Measurements from ENCODE around the gene PDE1C.

The PDE1C gene

DNA sequence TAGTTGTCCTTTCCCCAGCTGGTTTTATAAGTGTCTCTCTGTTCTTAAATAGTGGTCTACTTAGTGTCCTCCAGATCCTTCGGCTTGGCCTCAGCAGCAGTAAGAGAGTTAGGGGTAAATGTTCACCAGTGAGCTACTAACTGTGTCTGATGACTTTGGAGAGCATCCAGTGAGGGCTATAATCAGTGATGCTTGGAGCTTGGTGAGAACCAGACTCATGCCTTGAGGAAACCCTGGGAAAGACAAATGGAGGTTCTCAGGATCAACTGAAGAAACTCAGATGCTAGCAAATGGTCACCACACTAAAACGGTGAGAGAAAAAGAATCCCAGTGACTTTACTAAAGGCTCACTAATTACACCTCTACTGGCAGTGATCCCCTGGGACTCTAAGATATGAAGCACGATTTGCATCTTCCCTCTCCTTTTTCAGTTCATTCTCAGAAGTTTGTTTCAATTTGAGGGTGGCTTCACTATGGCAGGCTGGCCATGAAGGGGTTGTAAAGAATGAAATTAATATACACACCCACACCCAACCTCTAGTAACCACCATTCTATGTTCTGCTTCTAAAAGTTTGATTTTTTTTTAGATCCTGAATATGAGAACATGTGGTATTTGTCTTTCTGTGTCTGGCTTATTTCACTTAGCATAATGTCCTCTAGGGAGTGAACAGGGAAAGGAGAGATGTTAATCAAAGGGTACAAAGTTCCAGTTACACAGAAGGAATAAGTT, 177.9 kb downstream of the PDE1C start:
- no peak for DNase-seq (ENCODE audit: low read depth)

DNA sequence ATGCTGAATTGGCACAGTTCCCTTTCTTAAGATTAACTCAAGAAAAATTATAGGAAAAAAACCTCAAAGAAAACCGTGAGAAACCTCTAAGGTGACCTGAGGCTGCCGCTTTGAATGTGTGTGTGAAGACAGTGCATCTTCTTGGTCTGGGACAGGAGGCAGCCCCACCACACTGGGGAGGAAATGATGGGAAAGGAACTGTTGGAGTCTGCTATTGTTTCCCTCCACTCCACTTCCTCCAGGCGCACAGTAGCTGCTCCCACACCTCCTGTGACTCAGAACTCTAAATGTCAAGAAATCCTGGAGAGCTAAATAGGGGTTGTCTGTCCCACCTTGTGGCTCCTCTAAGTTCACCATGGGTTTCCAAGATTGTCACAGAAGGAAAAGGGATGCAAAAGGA, 179.4 kb downstream of the PDE1C start:
- no peak for DNase-seq (ENCODE audit: low read depth)

GRCh38 chr7:31890198-31890597, 180.0 kb downstream of the PDE1C start:
- DNase-seq (ENCODE audit: low read depth), result no peak

DNA sequence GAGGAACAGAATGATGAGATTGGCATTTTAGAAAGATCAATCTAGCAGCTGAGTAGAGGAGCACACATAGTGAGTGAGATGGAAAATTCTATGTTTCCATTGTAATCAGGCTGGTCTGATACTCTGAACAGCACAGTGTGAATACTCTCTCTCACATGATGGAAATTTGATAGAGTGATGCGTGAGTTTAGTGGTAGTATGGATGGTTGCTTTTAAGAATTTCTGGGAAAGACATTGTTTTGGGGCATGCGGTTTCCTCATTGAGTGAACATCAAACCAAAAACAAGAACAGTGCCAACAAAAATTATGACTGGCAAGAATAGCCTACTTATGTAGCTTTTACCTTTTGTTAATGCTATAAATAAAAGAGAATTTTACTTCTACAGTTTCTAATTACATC, 183.2 kb downstream of the PDE1C start:
- DNase-seq (ENCODE audit: low read depth), result no peak

DNA sequence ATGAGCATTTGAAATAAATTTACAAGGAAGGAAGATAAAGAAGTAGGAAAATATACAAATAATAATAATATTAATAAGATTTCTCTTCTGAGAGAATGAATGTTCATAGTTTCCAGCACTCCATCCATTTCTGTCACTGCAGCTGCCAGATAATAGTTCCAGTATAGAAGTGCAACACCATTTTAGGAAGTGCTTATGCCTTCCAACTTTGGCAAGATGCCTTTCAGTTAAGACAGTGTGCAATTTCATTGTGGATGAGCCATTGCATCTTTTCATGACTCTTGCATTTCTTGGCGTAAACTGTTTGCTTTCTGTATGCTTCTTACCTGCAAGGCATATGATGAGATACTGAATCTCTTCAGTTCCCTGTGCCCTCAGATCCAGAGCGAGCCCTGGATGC, 185.0 kb downstream of the PDE1C start:
- no peak for DNase-seq (ENCODE audit: low read depth)

DNA sequence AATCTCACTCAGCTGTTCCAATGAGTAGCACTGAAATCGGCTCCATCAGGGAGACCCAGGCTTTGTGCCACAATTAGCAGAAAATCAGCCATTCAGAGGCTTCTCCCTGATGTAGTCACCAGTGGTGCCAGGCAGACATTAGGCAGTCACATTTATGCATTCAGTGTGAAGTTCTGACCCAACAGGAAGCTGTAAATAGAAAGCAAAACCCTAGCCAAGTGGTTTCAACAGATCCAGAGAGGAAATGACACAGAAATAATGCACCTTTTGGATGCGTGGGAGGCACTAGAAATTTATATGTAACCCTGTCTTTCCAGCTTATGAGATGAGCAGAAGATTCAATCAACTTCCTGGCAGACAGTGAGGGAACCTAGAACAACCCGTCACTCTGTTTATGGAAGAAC, 186.4 kb downstream of the PDE1C start:
- DNase-seq (ENCODE audit: low read depth), result no peak

DNA sequence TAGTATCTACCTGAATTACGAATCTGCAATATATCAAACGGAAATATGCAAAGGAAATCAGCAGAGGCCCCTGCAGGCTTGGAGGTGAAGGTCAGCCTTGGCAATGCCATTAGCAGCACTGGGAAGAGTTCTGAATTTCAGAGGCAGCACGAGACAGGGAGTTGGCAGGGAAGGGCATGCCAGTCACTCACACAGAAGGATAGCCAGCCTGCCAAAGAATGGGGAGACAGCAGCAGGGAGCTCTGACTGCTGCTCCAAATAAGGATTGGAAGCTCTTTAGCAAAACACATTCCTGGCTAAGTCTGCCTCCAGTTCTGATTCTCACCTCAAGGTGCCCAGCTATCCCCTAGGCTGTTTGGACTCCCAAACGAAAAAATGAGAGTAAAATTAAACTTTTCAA, 188.0 kb downstream of the PDE1C start:
- no peak for DNase-seq (ENCODE audit: low read depth)

DNA sequence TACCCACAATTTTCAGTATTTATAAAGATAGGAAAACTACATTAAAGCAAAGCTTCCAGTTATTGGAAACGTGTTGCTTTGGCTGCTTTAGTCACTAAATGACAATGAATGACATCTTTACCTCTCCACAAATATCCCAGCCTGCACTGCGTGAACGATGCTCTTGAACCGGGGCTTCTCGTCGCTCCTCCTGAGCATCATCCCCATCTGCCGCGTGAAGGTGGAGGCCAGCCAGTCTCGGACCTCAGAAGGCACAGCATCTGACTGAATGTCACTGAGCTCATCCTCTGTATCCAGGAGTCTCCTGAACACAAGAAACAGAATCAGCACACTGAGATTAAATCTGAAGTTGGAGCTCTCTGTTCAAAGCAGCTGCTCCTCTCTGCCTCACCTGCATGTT, 191.3 kb downstream of the PDE1C start:
- no peak for DNase-seq (ENCODE audit: low read depth)

DNA sequence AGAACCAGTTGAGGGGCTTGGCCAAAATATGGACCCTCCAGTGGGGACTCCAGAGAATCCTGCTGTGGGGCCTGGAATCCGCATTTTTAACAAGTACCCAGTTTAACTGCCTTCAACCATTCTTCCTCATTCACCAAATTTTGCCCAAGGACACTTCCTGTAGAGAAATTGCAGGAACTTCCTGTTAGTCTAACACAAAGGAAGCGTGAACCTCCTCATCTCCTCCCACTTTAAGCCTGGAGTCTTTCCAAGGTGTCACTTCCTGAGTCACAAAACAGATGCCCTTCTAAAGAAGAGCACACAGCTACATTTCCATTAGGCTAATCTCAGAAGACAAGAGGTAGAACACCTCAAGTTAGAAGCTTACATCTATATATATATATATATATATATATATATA, 194.8 kb downstream of the PDE1C start:
- no peak for DNase-seq (ENCODE audit: low read depth)

DNA sequence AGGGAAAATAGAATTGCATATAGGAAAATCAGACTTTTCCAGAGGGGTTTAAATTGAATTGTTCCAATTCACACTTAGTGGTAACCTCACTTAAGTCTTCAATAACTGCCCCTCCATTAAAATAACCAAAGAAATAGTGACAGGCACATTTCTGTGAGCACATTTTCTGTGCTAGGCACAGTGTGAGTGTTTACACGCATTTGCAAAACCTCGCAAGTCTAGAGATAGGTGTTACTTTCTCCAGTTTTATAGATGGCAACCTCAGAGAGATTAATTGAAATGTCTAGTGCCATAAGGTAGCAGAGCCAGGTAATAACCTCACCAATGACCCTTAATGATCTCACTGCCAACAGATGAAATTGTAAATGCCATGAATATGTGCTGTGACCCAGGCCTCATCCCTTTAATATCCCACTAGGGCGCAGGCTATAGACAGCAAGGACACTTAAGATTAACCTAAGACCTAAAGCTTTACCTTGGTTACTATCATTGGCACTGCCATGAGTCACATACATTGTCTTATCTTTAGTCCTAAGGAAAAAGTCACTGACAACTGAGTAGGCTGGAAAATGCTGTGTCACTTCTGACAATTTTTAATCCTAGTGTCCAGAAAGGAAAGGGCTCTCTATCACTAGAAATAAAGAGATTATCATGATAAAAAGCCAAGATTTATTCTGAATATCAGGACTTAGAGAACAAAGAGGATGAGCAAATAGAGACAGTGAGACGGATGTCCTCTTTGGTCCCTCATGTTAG, 195.4 kb downstream of the PDE1C start:
- DNase-seq (ENCODE audit: low read depth), result no peak

DNA sequence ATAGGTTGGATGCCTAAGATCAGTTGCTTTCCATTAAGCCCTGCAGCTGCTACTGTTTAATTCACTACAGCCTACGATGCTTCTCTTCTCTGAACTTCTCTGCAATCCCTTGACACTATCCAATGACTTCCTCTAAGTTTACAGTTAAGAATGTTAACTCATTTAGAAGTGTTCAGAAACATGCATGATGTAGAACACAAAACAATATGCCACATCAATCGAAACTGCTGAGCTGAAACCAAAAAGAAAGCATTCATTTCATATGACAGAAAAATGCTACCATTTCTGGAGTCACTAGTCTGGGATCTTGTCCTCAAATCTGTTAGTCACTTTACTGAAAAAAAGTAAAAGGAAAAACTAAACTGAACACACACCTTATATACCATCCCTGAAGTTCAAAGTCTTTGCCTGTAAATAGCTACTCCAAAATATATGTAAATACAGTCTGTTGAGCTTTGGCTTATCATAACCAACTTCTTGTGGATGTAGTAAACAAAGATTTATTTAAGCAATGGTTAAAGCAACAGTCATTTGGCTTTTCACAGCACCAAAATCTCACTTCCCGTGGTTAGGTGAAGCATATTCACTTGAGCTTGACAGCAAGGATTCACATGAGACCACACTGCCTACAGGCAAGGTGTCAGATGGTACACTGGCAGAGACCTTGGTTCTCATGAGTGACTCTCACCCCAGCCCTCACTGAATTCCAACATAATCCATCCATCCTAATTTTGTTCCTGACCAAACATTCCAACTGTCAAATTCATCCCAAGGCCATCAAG, 196.2 kb downstream of the PDE1C start:
- DNase-seq (ENCODE audit: low read depth), result no peak

DNA sequence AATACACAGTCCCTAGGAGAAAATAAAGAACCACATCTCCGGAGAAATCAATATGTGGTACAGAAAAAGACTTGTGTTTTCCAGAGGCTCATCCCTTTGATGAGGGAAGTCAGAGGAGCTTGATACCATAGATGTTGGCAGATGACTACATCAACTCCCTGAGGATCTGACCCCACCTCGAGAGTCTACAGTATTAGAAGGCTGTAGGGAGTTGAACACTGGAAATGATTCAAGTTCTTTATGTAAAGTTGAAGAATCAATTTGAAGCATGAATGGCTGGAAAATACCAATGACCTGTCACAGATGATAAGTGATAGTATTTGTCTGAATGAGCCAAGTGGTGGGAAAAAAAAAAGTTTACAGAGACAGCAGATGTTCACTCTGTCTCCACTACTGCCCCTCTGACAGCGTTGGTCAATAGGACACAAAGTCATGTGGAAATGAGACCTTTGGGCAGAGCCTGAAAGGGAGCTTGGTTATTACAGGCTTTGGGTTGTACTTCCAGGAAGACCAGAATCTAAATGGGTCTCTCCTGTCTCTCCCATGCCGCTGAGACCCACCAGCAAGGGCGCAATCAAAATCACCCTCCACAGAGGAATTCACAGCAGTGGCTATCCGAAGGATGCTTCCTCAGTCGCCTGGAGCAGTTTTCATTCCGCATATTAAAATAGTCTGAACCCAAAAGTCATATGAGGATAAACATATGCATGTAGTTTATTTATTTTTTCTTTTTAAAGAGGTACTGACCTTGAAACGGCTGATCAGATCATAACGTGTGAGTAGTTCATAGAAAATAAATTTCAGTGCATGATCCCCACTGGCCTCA, 197.4 kb downstream of the PDE1C start:
- no peak for DNase-seq (ENCODE audit: low read depth)

DNA sequence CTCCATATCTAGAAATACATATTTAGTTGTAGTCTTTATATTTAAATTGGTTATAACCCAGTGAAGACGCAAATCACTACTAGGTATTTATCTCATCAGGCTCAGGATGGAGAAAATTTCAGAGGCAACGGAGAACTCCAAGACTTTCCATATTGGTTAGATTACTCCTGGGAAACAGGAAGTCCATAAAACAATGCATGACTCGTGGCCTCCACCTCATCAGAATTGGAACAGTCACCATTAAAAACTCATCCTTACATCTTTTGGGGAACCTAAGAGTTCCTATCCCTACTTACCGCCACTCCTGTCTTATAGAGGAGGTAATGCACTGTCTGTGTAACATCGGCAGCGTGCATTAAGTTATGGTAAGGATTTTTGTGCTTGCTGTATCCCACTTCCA, 205.6 kb downstream of the PDE1C start:
- no peak for DNase-seq (ENCODE audit: low read depth)

DNA sequence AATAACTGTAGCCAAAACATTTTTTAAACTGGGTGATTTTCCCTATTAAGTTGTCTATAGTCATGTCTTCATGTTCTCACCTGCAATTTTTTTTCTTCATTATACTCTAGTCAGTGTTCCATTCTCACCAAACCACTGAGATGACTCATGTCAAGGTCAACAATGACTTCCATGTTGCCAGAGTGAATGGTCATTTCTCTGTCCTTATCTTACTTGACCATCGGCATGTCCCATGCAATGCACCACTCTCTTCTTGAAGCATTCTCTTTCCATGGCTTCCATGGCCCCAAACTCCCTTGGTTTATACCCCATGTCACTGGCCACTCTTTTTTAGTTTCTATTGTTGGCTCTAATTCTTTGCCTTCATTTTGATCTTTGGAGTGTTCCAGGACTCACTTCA, 209.3 kb downstream of the PDE1C start:
- no peak for DNase-seq (ENCODE audit: low read depth)

- DNase-seq (ENCODE audit: low read depth), result no peak
Measured at GRCh38 chr7:31858055-31858454, 212.2 kb downstream of the PDE1C start.

DNA sequence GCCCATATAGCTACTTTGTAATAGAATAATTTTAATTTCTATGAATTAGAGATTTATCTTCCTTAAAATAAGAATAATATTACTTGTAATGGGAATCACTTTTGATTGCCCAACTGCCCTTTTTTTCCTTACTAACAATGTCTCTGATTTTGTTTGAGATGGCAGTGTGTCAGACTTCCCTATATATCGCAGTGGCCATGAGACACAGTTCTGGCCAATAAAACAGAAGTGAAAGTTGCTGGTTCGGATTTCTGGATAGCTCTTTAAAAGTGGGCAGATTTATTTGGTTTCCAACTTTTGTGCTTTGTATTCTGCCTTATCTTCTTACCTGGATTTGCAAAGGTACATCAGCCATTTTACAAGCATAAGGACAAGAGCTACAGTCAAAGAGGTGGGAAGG, 213.0 kb downstream of the PDE1C start:
- DNase-seq (ENCODE audit: low read depth), result no peak

DNA sequence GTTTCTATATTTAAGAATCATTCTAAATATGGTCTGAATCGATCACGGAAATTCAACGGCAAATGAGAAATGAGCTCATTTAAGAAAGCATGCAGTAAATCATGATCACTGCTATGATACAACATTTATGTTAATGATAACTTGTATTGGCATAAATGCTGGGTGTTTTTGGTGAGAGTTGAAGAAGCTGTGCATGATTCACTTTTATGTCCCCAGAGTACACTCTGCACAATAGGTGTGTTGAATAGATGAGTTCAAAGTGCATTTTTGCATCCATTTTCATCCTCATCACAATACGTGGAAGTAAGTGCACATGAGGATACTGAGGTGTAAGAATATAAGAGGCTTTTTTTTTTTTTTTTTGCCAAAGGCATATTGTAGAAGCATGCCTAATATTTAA, 213.9 kb downstream of the PDE1C start:
- no peak for DNase-seq (ENCODE audit: low read depth)

- DNase-seq (ENCODE audit: low read depth), result no peak
Measured at GRCh38 chr7:31855530-31855929, 214.7 kb downstream of the PDE1C start.

- DNase-seq (ENCODE audit: low read depth), result no peak
Measured at GRCh38 chr7:31853380-31853779, 216.8 kb downstream of the PDE1C start.

- DNase-seq (ENCODE audit: low read depth), result no peak
Measured at GRCh38 chr7:31852462-31852861, 217.7 kb downstream of the PDE1C start.

- DNase-seq (ENCODE audit: low read depth), result no peak
Measured at GRCh38 chr7:31851119-31851518, 219.1 kb downstream of the PDE1C start.

- no peak for DNase-seq (ENCODE audit: low read depth)
Measured at GRCh38 chr7:31850601-31851000, 219.6 kb downstream of the PDE1C start.
